ENCODE measurements around the gene CAMK1D. TPM values are rescaled to one million over a fixed set of nuclear protein-coding genes. Genes with fewer than 3 reads are reported as not detected.

Gene CAMK1D
- total RNA-seq, 1 donor from 2014 or later, result 36.3 TPM

DNA sequence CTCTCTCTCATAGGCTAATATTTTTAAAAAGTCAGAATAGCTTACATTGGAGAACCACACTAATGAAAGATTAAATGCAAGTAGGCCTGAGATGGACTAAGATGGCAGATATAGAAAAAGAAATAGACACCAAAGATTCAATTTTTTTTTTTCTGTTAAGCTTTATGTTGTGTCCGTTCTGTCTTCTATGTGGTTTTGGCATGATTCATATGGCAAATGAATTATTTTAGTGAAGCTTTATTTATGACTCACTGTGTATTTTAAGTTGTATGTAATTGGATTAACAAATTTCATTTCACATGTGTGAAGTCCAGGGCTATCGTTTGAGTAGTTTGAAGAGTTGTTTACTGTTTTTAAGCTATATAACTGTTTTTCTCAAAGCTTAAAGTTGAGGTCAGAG, 214.8 kb downstream of the CAMK1D start:
- no peak for DNase-seq (ENCODE audit: low spot score)
- Mint-ChIP-seq H3K27ac (ENCODE audit: unreplicated experiment) (peak overlapping the region; percentile 79), H3K4me3 (ENCODE audit: unreplicated experiment) (no peak overlapping the region), H3K9me3 (ENCODE audit: low read depth) (no peaks in the 10 kb centered on the region), H3K36me3 (ENCODE audit: low read depth) (peaks cover 2% of the 10 kb centered on the region), H3K4me1 (ENCODE audit: low read depth) (peaks cover 39% of the 10 kb centered on the region), H3K27me3 (ENCODE audit: low read depth) (no peaks in the 10 kb centered on the region)
- TF ChIP-seq, protein P1, sequence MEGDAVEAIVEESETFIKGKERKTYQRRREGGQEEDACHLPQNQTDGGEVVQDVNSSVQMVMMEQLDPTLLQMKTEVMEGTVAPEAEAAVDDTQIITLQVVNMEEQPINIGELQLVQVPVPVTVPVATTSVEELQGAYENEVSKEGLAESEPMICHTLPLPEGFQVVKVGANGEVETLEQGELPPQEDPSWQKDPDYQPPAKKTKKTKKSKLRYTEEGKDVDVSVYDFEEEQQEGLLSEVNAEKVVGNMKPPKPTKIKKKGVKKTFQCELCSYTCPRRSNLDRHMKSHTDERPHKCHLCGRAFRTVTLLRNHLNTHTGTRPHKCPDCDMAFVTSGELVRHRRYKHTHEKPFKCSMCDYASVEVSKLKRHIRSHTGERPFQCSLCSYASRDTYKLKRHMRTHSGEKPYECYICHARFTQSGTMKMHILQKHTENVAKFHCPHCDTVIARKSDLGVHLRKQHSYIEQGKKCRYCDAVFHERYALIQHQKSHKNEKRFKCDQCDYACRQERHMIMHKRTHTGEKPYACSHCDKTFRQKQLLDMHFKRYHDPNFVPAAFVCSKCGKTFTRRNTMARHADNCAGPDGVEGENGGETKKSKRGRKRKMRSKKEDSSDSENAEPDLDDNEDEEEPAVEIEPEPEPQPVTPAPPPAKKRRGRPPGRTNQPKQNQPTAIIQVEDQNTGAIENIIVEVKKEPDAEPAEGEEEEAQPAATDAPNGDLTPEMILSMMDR (IDR thresholded peaks at IDR 0.05), result no peak

DNA sequence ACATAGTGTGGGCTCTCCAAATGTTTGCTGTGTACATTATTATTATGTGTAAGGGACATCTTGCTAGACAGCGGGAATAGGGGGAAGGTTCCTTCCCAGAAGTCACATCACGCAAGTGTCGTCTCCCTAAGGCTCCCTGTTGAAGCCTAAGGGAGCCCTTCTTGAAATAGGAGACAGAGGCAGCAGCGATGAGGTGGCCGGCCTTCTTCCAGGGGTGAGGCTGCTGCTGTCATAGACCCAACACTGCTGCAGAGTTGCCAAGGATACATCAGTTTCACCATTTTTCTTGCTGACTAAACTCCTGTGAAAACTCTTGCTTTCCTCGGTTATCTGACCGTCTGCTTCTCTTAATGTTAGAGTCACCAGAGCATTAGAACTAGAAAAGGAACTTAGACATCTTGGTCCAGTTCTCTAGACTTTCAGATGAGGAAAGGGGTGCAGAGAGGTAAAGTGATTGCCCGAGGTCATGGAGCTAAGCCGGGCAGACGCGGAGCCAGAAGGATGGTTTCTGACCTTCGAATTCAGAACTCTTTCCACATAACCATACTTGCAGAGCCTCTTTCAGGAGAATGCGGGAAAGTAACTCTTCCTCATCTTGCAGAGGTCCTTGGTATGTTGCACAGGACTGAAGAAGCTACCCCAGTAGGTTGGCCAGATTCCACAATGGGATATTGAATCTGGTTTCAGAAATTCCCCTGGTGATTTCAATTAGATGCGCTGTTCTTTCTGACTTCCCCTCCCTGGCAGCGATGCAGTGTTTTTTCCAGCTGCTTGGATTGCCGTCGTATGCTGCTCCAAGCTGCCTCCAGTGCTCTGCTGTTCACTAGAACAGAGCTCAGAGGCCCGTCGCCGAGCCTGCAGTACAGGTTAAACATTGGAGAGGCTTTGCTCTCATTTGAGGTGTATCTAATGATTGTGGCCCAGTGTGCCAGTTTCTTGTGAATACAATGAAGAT, 217.1 kb downstream of the CAMK1D start:
- no peaks in the 10 kb centered on the region for H3K27me3 Mint-ChIP-seq (ENCODE audit: low read depth)
- no peak for DNase-seq (ENCODE audit: low spot score)
- H3K36me3 Mint-ChIP-seq (ENCODE audit: low read depth), result peaks cover under 1% of the 10 kb centered on the region
- H3K27ac Mint-ChIP-seq (ENCODE audit: unreplicated experiment), result peak overlapping the region; percentile 24
- H3K9me3 Mint-ChIP-seq (ENCODE audit: low read depth), result no peaks in the 10 kb centered on the region
- H3K4me1 Mint-ChIP-seq (ENCODE audit: low read depth), result peaks cover 39% of the 10 kb centered on the region
- H3K4me3 Mint-ChIP-seq (ENCODE audit: unreplicated experiment), result no peak overlapping the region
- TF ChIP-seq, protein P1 (IDR thresholded peaks at IDR 0.05), result no peak

DNA sequence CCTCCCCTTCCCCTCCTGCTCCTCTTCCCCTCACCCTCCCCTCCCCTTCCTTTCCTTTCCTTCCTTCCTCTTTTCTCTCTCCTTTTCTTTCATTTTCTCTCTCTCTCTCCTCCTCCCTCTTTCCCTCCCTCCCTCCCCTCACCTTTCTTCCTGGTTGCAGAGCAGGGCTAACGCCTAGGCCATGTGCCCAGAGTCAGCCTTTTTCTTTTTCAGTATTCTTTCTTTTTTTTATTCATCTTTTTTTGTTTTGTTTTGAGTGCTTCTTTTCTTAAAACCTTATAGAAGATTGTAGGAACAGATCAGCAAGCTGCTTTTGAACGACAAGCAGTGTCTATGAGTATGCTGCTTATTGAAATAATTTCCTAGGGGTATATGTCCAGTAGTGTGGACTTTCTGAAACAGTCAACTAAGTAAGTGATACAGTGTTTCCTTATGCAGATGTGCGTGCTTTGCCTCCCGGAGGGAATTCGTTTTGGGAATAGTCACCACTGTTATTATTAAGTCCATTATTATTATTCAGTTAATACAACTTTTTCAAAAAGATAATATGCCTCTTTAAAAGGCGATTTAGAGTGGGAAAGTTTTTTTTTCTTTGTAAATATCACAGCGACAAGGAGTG, 219.2 kb downstream of the CAMK1D start:
- Mint-ChIP-seq H3K27ac (ENCODE audit: unreplicated experiment) (peak overlapping the region; percentile 6), H3K4me1 (ENCODE audit: low read depth) (peaks cover 31% of the 10 kb centered on the region), H3K9me3 (ENCODE audit: low read depth) (no peaks in the 10 kb centered on the region), H3K36me3 (ENCODE audit: low read depth) (peaks cover 3% of the 10 kb centered on the region), H3K27me3 (ENCODE audit: low read depth) (no peaks in the 10 kb centered on the region), H3K4me3 (ENCODE audit: unreplicated experiment) (no peak overlapping the region)
- DNase-seq (ENCODE audit: low spot score), result no peak
- TF ChIP-seq, protein P1 (IDR thresholded peaks at IDR 0.05), result no peak

DNA sequence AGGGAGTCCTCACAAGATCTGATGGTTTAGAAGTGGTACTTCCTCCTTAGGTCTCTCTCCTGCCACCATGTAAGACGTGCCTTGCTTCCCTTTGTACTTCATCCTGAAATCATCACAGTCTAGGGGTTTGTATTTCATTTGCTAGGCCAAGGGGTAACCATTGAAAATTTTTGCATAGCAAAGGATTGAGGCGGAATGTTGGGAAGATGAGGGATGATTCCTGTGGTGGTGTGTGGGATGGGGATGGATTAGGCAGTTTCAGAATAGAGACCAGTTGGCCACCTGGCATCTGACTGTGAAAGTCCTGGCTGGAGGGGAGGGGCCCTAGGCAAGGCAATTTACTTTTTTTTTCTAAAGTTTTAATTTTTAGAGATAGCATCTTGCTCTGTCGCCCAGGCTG, 222.9 kb downstream of the CAMK1D start:
- Mint-ChIP-seq H3K9me3 (ENCODE audit: low read depth) (peaks cover 4% of the 10 kb centered on the region), H3K4me3 (ENCODE audit: unreplicated experiment) (no peak overlapping the region), H3K27me3 (ENCODE audit: low read depth) (no peaks in the 10 kb centered on the region), H3K36me3 (ENCODE audit: low read depth) (peaks cover 3% of the 10 kb centered on the region), H3K27ac (ENCODE audit: unreplicated experiment) (no peak overlapping the region), H3K4me1 (ENCODE audit: low read depth) (peaks cover 4% of the 10 kb centered on the region)
- DNase-seq (ENCODE audit: low spot score), result no peak
- TF ChIP-seq, protein P1 (IDR thresholded peaks at IDR 0.05), result no peak

DNA sequence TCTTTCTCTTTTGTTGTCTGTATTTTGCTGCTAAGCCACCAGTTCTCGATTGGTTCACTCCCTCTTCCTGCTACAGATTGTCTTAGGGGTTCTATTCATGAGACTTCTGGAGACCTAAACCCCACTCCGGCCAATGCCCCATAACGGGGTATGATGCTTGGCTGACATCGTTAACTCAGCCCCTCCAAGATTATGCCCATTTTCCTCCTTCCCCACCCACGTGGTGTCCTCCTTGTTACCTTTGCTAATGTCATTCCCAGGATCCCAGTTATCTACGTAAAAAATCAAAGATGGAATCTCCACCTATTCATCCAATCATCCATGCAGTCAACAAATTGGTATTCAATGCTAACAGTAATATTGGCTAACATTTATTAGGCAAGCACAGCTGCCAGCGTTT, 228.3 kb downstream of the CAMK1D start:
- TF ChIP-seq, protein P1 (IDR thresholded peaks at IDR 0.05), result no peak
- no peak overlapping the region for H3K27ac Mint-ChIP-seq (ENCODE audit: unreplicated experiment)
- no peaks in the 10 kb centered on the region for H3K27me3 Mint-ChIP-seq (ENCODE audit: low read depth)
- no peak for DNase-seq (ENCODE audit: low spot score)
- no peak overlapping the region for H3K4me3 Mint-ChIP-seq (ENCODE audit: unreplicated experiment)
- peaks cover 6% of the 10 kb centered on the region for H3K36me3 Mint-ChIP-seq (ENCODE audit: low read depth)
- H3K4me1 Mint-ChIP-seq (ENCODE audit: low read depth), result peaks cover 11% of the 10 kb centered on the region
- peaks cover 17% of the 10 kb centered on the region for H3K9me3 Mint-ChIP-seq (ENCODE audit: low read depth)
